Measurements from ENCODE around the gene TBX21. TPM values are rescaled to one million over a fixed set of nuclear protein-coding genes. Genes with fewer than 3 reads are reported as not detected.

TBX21 gene
- total and polyA plus RNA-seq, 9 of the 15 experiments (the other 6 are each of a cell fraction or from before 2014, with no cell fraction given) = 0.07 TPM; not detected in 8

DNA sequence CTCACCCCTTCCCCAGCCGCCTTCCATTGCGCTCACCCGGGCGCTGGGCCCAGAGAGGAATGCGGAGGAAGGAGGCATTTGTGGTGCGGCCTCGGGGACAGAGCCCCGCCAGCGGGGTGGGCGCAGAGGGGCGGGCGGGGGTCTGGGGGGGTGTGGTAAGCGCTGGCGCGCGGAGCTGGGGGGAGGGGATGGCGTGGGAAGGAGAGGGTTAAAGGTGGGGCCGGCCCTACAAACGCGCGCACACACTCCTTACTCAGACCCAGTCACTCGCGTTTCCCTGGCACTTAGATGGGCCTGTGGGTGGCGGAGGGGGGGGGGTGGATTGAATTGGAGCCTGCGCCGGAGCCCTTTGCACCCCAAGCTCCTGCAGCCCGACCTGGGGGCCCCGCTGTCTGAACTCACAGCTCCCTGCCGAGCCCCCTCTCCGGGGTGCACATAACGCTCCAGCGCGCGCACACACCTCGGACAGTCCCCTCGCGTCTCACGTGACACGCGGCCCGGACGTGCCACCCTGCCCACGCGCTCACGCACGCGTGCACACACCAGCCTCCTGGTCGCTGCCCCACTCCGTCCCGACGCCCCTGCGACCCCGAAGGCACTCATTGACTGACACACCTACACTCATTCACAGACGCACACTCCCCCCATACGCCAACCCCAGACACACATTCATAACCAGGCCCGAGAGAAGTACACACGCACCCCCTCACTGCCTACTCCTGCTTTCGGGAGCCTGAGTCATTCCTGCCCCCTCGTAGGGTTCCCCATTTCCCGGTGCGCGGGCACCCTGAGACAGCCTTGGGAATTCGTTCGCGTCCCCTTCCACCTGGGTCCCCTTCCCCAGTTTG lies 38.2 kb upstream of the TBX21 start (continued):
- TF ChIP-seq, protein P1, sequence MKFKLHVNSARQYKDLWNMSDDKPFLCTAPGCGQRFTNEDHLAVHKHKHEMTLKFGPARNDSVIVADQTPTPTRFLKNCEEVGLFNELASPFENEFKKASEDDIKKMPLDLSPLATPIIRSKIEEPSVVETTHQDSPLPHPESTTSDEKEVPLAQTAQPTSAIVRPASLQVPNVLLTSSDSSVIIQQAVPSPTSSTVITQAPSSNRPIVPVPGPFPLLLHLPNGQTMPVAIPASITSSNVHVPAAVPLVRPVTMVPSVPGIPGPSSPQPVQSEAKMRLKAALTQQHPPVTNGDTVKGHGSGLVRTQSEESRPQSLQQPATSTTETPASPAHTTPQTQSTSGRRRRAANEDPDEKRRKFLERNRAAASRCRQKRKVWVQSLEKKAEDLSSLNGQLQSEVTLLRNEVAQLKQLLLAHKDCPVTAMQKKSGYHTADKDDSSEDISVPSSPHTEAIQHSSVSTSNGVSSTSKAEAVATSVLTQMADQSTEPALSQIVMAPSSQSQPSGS (CRISPR knock-in tag; IDR thresholded peaks at IDR 0.05) = no peak
- TF ChIP-seq, protein P2, sequence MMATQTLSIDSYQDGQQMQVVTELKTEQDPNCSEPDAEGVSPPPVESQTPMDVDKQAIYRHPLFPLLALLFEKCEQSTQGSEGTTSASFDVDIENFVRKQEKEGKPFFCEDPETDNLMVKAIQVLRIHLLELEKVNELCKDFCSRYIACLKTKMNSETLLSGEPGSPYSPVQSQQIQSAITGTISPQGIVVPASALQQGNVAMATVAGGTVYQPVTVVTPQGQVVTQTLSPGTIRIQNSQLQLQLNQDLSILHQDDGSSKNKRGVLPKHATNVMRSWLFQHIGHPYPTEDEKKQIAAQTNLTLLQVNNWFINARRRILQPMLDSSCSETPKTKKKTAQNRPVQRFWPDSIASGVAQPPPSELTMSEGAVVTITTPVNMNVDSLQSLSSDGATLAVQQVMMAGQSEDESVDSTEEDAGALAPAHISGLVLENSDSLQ (IDR thresholded peaks at IDR 0.05) = 0 out of 2 replicates have a peak, but pooled peaks have one; percentile 5
- TF ChIP-seq EWSR1 (IDR thresholded peaks at IDR 0.05; ENCODE audit: borderline replicate concordance, low read depth, partially characterized antibody) (no peak), ETV5 (CRISPR knock-in tag; IDR thresholded peaks at IDR 0.05; ENCODE audit: low read depth) (peak; percentile 18; the same call in 1 of the 2 replicates), SAP30 (IDR thresholded peaks at IDR 0.05; ENCODE audit: borderline replicate concordance, insufficient read depth, low read depth, low read length, poor library complexity, severe bottlenecking) (peak; percentile 77), SAFB (IDR thresholded peaks at IDR 0.05; ENCODE audit: borderline replicate concordance, low read depth, low read length) (peak; percentile 45; the same call in 1 of the 2 replicates), CXXC5 (CRISPR knock-in tag; IDR thresholded peaks at IDR 0.05) (peak; percentile 47), CBFA2T2 (conservative IDR thresholded peaks at IDR 0.05) (0 out of 2 replicates have a peak, but pooled peaks have one; percentile 5), EGR1 (conservative IDR thresholded peaks at IDR 0.05) (peak; percentile 78), TAF7 (tag; IDR thresholded peaks at IDR 0.05) (no peak), ZNF263 (CRISPR knock-in tag; IDR thresholded peaks at IDR 0.05; ENCODE audit: borderline replicate concordance) (no peak), IFI16 (CRISPR knock-in tag; IDR thresholded peaks at IDR 0.05) (no peak), FOXK2 (conservative IDR thresholded peaks at IDR 0.05 in 1 of 2, IDR thresholded peaks at IDR 0.05 in 1 of 2; ENCODE audit: low read depth in 2 of 2) (peak in 1 of 2 experiments; percentile 28; a peak in 1 of 4 replicates)
- TF ChIP-seq, protein P3, sequence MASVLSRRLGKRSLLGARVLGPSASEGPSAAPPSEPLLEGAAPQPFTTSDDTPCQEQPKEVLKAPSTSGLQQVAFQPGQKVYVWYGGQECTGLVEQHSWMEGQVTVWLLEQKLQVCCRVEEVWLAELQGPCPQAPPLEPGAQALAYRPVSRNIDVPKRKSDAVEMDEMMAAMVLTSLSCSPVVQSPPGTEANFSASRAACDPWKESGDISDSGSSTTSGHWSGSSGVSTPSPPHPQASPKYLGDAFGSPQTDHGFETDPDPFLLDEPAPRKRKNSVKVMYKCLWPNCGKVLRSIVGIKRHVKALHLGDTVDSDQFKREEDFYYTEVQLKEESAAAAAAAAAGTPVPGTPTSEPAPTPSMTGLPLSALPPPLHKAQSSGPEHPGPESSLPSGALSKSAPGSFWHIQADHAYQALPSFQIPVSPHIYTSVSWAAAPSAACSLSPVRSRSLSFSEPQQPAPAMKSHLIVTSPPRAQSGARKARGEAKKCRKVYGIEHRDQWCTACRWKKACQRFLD (CRISPR knock-in tag; IDR thresholded peaks at IDR 0.05) = peak; percentile 59; the same call in 1 of the 2 replicates
- TF ChIP-seq, protein P4, sequence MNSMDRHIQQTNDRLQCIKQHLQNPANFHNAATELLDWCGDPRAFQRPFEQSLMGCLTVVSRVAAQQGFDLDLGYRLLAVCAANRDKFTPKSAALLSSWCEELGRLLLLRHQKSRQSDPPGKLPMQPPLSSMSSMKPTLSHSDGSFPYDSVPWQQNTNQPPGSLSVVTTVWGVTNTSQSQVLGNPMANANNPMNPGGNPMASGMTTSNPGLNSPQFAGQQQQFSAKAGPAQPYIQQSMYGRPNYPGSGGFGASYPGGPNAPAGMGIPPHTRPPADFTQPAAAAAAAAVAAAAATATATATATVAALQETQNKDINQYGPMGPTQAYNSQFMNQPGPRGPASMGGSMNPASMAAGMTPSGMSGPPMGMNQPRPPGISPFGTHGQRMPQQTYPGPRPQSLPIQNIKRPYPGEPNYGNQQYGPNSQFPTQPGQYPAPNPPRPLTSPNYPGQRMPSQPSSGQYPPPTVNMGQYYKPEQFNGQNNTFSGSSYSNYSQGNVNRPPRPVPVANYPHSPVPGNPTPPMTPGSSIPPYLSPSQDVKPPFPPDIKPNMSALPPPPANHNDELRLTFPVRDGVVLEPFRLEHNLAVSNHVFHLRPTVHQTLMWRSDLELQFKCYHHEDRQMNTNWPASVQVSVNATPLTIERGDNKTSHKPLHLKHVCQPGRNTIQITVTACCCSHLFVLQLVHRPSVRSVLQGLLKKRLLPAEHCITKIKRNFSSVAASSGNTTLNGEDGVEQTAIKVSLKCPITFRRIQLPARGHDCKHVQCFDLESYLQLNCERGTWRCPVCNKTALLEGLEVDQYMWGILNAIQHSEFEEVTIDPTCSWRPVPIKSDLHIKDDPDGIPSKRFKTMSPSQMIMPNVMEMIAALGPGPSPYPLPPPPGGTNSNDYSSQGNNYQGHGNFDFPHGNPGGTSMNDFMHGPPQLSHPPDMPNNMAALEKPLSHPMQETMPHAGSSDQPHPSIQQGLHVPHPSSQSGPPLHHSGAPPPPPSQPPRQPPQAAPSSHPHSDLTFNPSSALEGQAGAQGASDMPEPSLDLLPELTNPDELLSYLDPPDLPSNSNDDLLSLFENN (IDR thresholded peaks at IDR 0.05; ENCODE audit: low read depth in 2 of 2, low read length in 2 of 2) = no peak
- TF ChIP-seq, protein P5, sequence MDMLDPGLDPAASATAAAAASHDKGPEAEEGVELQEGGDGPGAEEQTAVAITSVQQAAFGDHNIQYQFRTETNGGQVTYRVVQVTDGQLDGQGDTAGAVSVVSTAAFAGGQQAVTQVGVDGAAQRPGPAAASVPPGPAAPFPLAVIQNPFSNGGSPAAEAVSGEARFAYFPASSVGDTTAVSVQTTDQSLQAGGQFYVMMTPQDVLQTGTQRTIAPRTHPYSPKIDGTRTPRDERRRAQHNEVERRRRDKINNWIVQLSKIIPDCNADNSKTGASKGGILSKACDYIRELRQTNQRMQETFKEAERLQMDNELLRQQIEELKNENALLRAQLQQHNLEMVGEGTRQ (CRISPR knock-in tag; IDR thresholded peaks at IDR 0.05) = peak; percentile 64

Measured in K562 (cell line).